CD4-positive, alpha-beta T cell treated with Interleukin-4 for 1 hour (primary cell): ENCODE measurements around the gene NHLRC1.
"Not testable (repeated sequence)": the region's sequence is repeated elsewhere in the genome, so short reads cannot be mapped to it uniquely, and the experiment has no call there.

Source experiments
- DNase-seq, 2 donors: peaks; one replicate each; pipeline ENCODE4 v3.0.0-alpha.2; 2020 to 2022

NHLRC1 gene

DNA sequence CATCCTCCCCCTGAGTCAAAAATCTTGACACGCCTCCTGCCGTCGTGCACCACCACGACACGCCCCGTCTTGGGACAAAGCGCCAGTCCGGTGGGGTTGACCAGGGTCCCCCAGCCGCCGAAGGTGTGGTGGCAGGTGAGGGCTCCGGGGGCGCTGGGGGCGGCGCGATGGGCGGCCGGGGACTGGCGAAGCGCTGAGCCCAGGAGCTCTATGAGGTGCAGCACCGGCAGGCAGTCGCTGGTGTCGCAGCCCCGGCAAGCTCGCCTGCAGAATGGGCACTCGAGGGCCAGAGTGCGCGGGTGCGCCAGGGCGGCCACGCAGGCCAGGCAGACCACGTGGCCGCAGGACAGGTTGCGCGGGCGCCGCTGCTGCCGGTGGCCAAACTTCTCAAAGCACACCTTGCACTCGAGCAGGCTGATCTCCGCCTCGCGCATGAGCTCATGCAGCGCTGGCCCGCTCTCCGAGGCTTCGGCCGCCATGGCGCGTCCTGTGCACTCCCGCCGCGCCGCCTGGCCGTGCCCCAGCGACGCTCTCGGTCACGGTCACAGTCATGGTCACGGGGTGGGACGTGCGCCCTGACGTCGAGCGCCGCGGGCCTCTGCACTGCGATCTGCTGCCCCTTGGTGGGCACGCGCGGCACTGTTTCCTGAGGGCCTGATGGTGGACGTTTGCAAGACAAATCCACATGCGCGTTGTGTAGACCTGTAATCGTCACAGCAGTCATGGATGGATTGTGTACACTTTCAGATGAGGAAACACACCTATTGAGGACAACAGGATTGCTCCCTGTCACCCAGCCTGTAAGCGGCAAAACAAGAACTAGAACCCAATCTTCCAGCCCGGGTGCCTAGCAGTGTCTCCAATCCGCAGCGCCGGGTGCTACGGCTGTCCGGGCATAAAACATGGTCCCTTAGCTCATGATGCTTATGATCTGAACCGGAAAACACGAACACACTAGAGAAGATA is at the start of gene NHLRC1:
TSS of gene NHLRC1 (minus strand) at position 550 of the 966 bp plus-strand sequence. CDS start at position 479, 71 bp downstream.
- DNase-seq: peak; percentile 75 to 83

DNA sequence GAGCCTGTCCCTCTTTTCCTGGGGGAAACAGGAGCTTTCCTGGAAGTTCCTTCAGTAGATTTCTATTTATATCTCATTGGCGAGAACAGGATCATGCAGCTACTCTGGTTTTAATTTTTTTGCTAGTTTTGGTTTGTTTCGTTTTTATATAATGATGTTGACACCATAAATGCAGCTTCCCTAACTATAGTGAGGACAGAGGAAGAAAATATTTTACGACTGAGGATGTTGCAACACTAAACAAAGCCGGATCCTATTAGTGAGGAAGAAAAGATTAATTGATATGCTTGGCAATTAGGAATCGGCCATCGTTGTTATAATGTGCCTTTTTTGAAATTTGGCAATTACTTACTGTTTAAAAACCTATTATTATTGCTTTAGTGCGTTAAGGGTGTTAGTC is 49.4 kb upstream of the NHLRC1 start:
- DNase-seq: no peak

DNA sequence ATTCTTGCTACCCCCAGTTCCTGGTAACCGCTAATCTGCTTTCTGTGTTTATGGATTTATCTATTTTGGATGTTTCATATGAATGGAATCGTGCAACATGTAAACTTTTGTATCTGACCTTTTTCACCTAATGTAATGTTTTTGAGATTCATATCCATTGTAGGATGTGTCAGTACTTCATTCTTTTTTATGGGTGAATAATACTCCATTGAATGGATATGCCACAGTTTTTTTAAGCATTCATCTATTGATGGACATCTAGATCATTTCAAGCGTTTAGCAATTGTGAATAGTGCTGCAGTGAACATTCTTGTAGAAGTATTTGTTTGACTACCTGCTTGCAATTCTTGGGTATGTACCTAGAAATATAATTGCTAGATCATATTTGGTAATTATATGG is 45.8 kb upstream of the NHLRC1 start:
- no peak for DNase-seq

DNA sequence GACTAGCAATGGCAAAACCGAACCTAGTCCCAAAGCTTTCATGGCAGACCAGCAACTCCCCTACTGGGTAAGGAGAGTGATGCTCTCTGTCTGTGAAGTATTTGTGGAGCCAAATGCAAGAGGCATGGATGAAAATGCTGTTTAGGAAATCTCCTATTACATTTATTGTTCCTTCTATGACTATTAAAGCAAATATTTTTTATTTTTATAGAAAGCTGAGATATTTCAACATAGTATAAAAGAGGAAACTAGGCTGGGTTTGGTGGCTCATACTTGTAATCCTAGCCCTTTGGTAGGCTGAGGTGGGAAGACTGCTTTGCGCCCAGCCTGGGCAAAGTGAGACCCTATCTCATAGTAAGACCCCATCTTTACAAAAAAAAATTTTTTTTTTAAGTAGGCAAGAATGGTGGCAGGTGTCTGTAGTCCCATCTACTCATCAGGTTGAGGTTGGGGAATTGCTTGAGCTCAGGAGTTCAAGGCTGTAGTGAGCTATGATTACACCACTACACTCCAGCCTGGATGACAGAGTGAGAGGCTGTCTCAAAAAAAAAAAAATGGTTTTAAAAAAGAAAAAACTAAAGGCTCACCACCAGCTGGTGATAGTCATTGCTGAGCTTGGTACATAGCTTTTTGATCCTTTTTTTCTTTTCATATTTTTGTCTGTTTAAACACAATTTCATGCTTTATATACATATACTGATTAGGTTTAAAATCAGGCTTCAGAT is 44.0 kb upstream of the NHLRC1 start:
- no peak for DNase-seq

DNA sequence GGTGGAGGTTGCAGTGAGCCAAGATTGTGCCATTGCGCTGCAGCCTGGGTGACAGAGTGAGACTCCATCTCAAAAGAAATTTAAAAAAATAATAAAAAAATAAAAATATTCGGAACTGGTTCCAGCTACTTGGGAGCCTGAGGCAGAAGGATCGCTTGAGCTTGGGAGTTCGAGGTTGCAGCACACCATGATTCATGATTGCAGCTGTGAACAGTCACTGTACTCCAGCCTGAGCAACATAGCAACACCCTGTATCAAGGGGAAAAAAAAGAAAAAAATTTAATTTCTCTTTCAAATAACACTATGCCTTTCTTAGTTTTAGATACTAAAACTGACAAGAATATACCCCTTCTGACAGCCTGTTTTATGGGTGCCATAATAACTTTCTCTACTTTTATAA is 43.3 kb upstream of the NHLRC1 start:
- DNase-seq: no peak

DNA sequence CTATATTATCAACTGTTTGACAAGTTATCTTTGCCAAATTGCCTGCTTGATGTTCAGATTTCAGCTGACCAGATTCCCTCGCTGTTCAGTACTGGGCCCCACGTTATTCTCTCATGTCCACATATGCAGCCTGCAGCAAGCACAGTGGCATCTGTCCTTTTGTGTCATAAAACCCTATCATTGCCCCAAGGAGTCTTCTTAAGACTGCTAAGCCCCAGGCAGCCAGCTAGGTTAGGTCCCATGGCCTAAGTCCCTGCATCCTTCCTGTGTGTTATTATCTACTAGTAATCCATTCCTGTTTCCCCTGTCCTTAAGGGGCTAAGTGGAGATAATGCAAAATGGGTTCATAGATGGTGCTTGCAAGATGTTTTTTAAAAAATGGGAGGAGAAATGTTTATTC is 39.9 kb upstream of the NHLRC1 start:
- DNase-seq: no peak

DNA sequence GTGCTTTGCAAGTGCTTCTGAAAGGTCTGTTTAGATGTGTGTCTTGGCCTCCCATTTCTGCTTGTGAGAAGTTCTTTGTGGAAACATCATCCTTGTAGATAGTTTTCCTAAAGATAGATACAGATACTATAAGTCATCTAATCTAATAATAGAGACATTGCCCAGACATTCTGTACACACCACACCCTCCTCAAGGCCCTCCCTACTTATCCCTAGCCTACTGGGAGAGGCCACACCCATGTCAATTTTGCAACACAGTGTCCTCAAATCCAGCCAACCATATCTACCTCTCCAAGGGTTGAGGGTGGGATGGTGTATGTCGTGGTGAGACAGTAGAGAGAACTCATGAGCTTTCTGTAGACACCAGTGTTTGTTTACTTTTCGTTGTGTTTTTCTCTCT is 39.0 kb upstream of the NHLRC1 start:
- no peak for DNase-seq

DNA sequence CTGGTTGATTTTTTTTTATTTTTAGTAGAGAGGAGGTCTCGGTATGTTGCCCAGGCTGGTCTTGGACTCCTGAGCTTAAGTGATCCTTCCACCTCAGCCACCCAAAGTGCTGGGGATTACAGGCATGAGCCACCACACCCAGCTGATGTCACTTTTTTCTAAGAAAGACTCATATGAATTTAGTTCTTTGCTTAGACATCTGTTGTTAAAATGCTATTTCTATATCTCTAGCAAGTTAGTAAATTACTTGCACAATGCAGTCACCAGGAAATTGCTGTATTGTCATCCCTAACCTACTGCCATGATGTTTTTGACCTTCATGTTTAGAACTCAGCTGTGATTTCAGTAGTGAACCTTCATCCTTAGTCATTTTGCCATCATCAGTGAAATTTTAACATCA is 38.4 kb upstream of the NHLRC1 start:
- no peak for DNase-seq

DNA sequence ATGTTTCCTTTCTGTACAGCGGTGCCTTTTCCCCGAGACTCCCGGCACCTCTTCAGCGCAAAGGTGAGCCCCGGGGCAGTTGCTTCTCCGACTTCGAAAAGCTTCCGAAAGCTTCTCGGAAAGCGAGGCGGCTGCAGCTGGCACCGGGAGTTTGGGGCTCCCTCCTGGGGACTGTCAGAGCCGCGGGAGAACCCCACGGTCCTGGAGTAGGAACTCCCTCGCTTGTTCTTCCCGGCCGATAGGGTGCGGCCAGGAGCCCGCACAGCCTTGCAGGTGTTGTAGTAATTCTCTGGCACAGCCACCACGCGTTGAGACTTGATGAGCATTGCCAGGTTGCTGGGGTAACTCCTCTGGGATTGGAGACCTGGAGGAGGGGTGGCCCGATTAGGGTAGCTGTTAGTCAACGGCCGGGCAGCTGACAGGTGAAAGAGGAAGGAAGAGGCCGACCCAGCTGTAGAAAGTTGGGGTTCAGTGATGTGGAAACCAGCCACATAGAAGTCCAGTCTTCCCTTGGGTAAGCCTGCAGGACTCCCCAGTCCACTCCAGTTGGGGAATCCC is 33.5 kb upstream of the NHLRC1 start:
- peak; percentile 51 to 67 for DNase-seq

DNA sequence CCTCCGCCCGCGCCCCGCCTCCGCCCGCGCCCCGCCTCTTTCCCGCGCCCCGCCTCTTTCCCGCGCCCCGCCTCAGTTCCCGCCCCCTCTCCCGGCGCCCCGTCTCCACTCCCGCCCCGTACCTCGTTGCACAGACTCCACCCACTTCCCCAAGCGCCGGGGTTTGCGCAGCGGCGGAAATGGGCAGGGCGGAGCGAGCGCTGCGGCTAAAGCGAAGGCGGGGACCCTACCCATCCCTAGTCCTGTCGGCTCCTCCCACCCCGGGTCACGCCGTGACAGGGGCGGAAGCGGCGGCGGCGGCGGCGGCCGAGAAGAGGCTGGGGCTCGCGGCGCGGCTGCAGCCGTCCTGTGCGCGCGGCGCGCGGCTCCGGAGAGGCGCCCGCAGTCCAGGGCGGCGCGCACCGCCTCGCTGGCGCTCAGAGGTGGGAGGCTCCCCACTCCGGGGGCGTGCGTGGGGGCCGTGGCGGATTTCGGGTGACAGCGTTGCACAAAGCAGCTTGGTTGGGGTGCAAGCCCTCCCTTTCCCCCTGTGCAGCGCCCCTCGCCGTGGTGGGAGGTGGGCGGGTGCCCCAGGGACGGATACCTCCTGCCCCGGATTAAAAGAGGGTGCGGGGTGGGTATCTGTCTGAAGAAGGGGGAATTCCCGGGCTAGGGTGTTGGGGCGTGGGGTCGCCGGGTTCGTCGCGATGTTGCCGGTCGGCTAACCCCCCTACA is 32.8 kb upstream of the NHLRC1 start, which contains the start of gene KDM1B:
TSS of gene KDM1B (plus strand) at position 273 of the 714 bp plus-strand sequence. CDS start 4,474 bp downstream, outside the sequence.
- peak; percentile 99 for DNase-seq

DNA sequence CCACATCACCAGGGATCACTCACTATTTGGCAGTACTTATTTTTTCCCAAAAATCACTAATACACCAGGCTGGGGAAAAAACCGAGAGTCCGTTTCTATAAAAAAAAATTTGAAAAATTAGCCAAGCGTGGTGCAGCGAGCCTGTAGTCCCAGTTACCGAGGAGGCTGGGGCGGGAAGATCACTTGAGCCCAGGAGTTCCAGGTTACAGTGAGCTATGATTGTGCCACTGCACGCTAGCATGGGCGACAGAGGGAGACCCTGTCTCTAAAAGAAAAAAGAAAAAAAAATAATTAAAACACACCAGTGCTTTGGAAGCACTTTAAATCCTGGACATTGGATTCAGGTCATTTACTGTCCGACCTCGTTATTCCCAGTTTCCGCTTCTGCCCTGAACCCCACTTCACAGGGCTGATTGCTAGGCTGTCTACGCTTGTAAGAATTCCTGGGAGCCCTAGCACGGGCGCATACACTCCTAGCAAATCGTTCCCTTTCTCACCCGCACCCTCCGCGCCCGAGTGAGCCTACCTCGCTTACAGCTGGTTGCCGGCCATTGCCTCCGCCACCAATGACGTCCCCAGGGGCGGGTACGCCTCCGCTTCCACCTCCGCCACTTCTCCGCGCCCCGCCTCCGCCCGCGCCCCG is 32.2 kb upstream of the NHLRC1 start, which contains the start of gene TPMT:
TSS of gene TPMT (minus strand) at position 571 of the 643 bp plus-strand sequence. CDS start 5,950 bp downstream, outside the sequence.
- peak in 1 of 2 donors; percentile 8 for DNase-seq

DNA sequence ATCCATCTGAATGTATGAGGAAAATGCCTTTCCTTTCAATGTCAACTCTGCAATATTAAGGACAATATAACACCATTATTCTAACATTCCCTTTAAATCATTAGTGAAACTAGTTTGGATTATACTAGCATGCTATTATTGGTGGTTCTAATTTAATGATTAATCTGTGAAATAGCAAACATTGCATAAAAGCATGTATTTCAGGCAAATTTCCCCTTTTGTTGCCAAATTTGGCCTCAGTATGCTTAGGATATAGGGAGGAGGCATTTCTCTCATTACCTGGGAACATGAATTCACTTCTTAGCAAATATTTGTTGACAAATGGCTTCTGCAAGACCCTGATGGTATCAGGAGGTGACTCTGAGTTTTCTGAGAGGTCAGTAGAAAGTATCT is 30.8 kb upstream of the NHLRC1 start:
- DNase-seq: no peak

DNA sequence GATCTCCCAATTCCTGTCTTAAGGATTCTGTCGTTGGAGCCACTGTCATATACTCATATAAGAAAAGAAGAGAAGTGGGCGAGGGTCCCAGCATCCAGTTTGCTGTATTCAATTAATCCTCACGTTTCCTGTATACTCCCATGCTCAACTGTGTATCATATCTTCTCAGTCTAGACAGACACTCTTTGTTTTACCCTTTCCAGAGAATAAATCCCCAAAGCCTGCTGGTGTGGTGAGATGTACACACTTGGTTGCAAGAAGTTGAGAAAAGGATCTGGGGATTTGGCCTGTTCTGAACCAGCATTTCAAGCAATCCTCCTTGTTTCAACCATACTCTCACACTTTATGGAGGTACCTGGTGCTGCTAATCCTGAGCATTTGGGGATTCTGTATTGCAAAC is 29.3 kb upstream of the NHLRC1 start:
- no peak for DNase-seq

DNA sequence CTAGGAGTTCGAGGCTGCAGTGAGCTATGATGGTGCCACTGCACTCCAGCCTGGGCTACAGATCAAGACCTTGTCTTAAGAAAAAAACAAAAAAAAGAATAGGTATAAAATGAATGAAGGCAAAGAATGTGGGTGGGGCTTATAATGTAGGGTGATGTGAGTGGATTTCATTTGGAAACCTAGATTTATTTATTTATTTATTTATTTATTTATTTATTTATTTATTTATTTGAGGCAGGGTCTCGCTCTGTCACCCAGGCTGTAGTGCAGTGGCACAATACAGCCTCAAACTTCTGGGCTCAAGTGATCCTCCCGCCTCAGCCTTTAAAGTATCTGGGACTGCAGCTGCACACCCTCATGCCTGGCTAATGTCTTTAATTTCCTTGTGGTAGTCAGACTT is 28.9 kb upstream of the NHLRC1 start:
- DNase-seq: not testable (repeated sequence)

DNA sequence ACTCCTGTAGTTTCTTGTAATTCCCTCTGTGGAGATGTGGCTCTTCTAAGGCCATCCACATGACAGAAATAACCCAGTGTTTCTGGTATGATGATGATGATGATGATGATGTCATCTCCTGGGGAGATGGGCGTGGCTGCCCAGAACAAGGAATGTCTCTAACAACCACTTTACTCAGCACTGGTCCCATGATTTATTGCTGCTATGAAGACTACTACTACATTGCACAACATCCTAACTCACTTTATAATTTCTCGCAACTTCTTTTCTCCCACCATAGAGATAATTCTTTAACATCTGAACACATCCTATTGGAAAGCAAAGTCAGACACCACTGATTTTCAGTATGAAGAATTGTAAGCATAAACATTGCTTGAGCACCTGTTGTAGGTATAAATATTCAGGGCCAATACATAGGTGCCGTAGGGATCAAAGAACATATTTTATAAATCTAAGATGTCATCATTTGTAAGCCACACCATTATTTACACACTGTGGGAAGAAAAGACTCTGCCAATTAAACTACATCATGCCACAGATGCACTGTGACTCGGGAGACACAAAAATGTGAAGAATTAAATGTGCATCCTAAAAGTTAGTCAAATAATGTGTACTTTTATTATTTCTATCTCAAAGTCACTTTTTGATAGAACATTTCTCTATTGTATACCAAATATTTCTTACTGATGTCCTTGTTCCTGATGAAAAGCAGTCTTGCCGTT is 26.0 kb upstream of the NHLRC1 start:
- peak in 1 of 2 donors; percentile 12 for DNase-seq

DNA sequence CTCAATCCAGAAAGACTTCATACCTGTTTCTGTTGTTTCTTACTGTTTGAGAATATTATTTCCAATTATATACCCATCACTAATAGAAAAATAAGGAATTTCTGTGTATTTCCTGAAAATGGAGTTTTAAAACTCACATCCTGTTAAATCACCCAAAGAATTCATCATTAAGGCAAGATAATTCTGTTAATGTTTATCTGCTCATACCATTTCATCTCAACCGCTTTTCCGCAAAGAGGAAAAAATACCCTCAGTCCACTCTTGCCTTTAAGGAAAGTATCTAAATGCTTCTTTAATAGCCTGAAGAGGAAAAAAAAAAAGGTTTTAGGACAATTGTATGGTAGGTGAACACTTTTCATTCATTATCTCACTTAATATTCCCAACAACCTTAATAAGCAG is 25.1 kb upstream of the NHLRC1 start:
- no peak for DNase-seq

DNA sequence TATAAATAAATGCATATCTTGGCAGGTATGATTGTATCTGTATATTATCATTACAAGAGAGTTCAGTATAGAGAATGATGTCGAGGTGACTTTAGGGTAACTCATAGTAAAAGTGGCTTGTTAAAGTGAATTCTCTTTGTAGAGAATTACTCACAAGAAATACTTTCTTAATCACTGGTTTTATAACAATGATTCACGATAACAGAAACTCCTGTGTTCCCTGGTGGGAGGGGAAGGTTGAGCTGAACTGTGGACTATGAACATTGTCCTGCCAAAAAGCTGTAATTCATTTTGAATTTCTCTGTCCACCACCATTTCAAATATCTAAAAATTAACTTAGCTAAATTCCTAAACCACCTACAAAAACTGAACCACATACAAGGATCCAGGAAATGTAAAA is 24.7 kb upstream of the NHLRC1 start:
- DNase-seq: no peak

DNA sequence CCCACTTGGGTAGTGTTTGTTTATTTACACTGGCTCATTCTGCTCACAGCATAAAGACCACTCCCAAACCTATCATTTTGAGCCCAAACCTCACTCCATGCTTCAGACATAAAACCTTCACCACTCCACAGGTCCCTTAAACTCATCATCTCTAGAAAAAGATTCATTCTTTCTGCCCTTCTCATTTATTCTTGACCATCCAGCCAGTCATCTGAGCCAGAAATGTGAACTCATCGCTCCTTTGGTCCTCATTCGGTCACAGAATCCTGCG is 20.0 kb upstream of the NHLRC1 start:
- DNase-seq: no peak

DNA sequence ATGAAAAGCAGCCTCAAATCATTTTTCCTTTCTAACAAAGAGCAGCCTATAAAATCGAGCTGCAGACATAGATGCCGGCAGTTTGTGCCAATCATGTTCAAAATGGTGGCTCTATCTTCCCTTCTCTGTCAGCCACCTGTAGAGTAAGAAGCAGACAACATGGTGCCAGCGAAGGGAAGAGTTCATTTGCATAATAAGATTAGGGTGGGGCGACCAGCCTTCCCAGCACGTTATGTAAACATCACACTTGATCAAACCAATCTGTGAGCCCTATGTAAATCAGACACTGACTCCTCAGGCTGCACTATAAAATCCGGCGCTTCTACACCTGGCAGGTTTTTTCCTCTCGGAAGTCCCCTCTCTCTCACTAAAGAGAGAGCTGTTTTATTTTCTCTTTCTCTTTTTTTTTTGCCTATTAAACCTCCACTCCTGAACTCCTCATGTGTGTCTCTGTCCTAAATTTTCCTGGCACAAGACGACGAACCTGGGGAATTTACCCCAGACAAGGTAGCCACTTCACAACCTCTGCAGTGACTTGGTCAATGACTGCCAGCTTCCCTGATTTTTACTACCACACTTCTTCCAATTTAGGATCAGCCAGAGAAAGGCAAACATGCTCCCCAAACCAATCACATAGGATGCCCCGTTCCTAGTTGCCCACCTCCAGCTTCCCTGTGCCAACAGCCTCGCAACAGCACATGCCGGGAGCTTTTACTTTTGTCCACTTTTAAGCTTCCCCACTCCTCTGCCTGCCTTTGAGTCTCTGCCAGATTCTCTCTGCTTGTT is 19.5 kb upstream of the NHLRC1 start:
- no peak for DNase-seq

DNA sequence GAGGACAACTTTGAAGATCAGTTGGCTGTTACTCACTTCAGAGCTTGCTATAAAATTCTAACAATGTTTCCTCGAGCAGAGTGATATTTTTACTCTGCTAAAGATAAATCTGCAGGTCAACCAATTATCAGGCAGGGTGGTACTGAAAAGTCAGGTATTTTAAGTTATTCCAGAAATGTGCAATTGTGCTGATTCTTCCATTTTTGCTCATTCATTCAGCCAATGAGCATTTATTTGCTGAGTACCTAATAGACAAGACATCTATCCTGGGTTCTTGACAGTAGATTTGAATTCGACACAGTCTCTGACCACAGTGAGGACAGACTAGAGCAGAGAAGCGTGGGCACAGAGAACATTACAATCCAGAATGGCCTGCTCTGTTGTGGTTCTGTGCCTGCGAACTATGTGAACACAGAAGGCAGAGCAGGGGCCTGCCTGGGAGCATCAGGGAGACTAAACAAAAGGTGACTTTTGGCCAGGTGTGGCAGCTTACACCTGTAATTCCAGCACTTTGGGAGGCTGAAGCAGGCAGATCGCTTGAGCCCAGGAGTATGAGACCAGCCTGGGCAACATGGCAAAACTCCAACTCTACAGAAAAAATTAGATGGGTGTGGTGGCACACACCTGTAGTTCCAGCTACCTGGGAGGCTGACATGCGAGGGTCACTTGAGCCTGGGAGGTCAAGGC is 17.6 kb upstream of the NHLRC1 start:
- DNase-seq: no peak
